LNCaP clone FGC (cell line): ENCODE results near the gene RDH8.

ENCODE experiments used
- DNase-seq: peaks from one replicate; pipeline ENCODE4 v3.0.0-alpha.2; 2011; ENCODE audit warnings: low read depth
- H3K4me3 ChIP-seq: 2 replicates; pipeline ENCODE4 v1.5.1; 2011; ENCODE audit warnings: mild to moderate bottlenecking, low read depth, low read length, control low read depth
- TF ChIP-seq, protein P1 (sequence below): IDR thresholded peaks from 2 replicates; pipeline ENCODE4 v1.5.1; 2012; ENCODE audit warnings: mild to moderate bottlenecking; ENCODE audit not compliant: control insufficient read depth, insufficient read depth; ENCODE audit errors: extremely low read depth

The RDH8 gene

DNA sequence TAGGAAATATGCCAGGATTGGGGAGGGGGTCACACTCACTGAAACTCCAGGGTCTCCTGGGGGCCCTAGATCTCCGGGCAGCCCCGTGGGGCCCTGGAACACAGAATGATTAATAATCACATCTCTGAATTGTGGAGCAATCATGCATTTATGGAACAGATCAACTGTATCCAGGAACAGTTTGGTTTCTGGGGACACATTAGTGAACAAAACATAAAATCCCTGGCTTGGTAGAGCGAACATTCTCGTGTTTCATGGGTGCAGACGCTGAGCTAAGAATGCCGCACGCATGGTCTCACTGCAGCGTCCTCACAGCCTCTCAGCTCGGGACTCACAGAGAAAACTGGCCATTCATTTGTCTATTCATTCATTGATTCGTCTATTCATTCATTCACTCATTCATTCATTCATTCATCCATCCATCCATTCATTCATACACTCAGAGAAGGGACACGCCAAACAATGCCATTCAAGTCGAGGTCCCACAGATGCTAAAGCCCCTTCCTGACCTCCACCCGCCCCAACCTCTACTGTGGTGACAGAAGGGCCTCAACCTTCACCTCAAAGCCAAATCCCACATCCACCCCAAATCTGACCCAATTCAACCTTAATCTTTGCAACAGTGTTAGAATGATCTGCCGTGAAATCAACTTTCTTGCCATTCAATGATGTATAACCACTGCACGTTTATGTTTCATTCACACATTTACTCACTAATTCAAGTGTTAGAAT is 42.0 kb upstream of the RDH8 start:
- no peak for DNase-seq
- H3K4me3 ChIP-seq = no peak overlapping the region
- TF ChIP-seq, protein P1, sequence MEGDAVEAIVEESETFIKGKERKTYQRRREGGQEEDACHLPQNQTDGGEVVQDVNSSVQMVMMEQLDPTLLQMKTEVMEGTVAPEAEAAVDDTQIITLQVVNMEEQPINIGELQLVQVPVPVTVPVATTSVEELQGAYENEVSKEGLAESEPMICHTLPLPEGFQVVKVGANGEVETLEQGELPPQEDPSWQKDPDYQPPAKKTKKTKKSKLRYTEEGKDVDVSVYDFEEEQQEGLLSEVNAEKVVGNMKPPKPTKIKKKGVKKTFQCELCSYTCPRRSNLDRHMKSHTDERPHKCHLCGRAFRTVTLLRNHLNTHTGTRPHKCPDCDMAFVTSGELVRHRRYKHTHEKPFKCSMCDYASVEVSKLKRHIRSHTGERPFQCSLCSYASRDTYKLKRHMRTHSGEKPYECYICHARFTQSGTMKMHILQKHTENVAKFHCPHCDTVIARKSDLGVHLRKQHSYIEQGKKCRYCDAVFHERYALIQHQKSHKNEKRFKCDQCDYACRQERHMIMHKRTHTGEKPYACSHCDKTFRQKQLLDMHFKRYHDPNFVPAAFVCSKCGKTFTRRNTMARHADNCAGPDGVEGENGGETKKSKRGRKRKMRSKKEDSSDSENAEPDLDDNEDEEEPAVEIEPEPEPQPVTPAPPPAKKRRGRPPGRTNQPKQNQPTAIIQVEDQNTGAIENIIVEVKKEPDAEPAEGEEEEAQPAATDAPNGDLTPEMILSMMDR = no peak

DNA sequence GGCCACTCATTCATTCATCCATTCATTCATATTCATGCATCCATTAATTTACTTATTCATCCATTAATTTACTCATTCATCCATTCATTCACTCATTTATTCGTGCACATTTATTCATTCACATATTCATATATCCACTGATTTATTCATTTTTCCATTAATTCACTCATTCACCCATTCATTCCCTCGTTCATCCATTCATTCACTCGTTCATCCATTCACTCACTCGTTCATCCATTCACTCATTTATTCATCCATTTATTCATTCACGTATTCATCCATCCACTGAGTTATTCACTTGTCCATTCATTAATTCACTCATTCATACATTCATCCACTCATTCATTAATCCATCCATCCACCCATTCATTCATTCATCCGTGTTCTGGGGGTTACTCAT is 41.2 kb upstream of the RDH8 start:
- DNase-seq = no peak
- no peak overlapping the region for H3K4me3 ChIP-seq

DNA sequence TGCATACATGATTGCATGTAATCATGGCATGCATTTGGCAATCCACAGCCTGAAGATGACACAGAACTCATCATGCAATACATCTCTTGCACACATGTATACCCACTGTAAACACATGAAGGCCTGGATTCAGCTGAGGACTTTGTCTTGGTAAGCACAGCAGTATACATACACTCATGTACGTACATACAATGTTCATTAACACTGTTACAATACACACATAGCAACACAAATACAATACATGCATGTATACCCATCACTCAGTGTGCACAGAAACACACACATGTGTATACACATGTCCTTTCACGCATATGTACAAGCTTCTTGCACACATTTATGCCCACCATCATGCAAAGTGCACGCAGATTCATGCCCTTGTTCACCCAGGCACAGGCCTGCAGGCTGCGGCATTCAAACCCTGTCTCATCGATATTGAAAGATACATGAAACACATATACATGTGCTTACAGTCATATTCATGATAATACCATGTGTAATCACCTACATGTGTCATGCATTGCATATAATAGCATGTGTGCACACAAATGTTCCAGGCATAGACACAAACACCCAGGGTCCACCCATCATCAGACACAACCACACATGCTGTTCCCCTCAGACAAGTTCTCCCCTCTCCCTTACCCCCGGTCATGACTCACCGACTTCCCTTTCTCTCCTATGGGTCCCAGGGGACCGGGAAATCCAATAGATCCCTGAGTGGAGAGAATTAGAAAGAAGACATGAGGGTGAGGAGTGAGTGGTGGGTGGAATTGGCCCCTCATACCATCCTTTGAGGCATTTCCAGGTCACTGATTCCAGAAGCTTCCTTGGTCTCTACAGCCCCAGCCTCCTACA is 31.6 kb upstream of the RDH8 start:
- DNase-seq = no peak
- TF ChIP-seq, protein P1 = no peak
- no peak overlapping the region for H3K4me3 ChIP-seq

More for the DNA sequence above, 41.2 kb upstream of the RDH8 start:
- TF ChIP-seq, protein P1 = no peak

DNA sequence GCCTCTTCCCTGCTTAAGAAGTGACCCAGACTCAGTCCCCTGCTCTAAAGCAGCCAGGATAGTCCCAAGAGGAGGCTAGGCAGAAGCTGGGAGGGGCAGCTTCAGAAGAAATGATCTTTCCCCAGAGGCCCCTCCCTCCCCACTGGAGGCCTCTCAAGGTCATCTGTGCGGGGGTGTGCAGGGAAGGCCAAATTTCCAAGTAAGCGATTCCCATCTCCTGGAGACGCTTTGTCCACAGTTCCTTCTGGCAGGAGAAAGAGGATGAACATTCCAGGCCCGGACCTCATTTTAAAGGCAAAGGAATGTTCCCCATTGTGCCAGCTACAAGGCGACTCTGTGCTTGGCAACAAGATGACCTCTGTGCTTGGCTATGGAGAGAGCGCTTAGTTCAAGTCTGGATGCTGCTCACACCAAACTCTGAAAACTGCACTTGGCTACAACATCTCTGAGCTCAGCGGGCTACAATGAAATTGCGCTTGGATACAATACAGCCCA is 26.4 kb upstream of the RDH8 start:
- TF ChIP-seq, protein P1 = no peak

DNA sequence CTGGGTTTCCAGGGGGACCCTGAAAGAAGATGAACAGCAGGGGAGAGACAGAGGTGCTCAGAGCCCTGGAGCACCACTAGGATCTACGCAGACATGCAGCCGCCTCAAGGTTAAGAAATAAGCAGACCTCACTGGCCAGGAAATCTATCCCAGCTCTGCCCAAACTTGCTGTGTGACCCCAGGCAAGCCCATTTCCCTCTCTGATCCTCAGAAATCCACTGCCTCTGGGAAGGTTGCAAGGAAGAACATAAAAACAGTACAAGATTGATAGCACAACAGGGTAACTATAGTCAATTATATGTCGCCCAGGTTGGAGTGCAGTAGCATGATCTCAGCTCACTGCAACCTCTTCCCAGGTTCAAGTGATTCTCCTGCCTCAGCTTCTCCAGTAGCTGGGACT is 23.8 kb upstream of the RDH8 start:
- TF ChIP-seq, protein P1 = no peak

More for the DNA sequence above, 26.4 kb upstream of the RDH8 start:
- no peak overlapping the region for H3K4me3 ChIP-seq
- no peak for DNase-seq

DNA sequence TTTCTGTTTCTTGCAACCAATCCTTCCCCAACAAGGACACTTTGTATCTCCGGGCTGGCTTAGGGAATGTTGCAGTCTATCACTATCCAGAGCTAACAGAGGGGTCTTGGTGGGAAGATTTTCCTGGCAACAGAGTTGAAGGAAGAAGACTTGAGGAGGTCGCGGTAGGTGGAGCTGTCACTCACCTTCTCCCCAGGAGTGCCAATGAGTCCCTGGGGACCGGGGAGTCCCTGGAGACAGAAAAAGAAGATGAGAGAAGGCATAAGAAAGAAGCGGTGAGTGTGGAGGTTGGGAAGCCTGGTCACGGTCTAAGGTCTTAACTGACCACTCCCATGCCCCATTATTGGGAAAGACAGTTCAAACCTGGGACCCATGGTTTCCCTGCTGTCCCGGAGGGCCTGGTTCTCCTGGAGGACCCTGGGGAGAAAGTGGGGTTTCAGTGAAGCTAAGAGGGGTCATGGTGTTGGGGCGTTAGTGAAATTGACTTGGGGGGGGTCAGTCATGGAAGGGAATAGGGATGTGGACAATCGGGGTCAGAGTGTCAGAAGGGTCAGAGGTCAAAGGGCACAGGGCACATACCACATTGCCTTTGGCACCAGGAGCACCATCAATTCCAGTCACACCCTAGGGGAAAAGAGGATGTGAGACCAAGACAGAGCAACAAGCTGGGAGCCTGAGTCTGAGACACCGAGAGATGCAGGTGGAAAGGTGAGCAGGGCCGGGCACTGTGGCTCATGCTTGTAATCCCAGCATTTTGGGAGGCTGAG is 21.7 kb upstream of the RDH8 start:
- TF ChIP-seq, protein P1 = no peak
- no peak overlapping the region for H3K4me3 ChIP-seq
- no peak for DNase-seq

More for the DNA sequence above, 23.8 kb upstream of the RDH8 start:
- no peak overlapping the region for H3K4me3 ChIP-seq
- DNase-seq = no peak
